OCI-LY1 (cell line): Measurements from ENCODE around the gene ZC3H6.

Experiments
- H2AFZ ChIP-seq: fragments of 200-600 bp; sonication (generic), shearing (Covaris generic); 2 replicates; pipeline ENCODE4 v1.6.0; 2014; ENCODE audit warnings: antibody characterized with exemption, mild to moderate bottlenecking, low read length
- H3F3A ChIP-seq: fragments of 200-600 bp; sonication (generic), shearing (Covaris generic); 2 replicates; pipeline ENCODE4 v1.6.0; 2014; ENCODE audit warnings: mild to moderate bottlenecking, antibody characterized with exemption, low read length, moderate library complexity; ENCODE audit not compliant: insufficient read depth
- H3K27ac ChIP-seq: fragments of 200-600 bp; sonication (generic); 2 replicates; pipeline ENCODE4 v1.5.1; 2014; ENCODE audit warnings: low read length, mixed run types, mild to moderate bottlenecking, low read depth; ENCODE audit not compliant: poor library complexity, severe bottlenecking
- H3K27me3 ChIP-seq: fragments of 200-600 bp; sonication (generic); 2 replicates; pipeline ENCODE4 v1.6.0; 2014; ENCODE audit warnings: antibody characterized with exemption, mild to moderate bottlenecking, low read length, moderate library complexity; ENCODE audit not compliant: insufficient read depth
- H3K36me3 ChIP-seq: fragments of 200-600 bp; sonication (generic); 2 replicates; pipeline ENCODE4 v1.6.1; 2014; ENCODE audit warnings: mild to moderate bottlenecking, antibody characterized with exemption, low read length, moderate library complexity, mixed read lengths; ENCODE audit not compliant: insufficient read depth
- H3K4me1 ChIP-seq: fragments of 200-600 bp; sonication (generic); 2 replicates; pipeline ENCODE4 v1.5.1; 2014; ENCODE audit warnings: mild to moderate bottlenecking, low read length, moderate library complexity; ENCODE audit not compliant: insufficient read depth, severe bottlenecking
- H3K4me2 ChIP-seq: fragments of 200-600 bp; sonication (generic), shearing (Covaris generic); 2 replicates; pipeline ENCODE4 v1.6.1; 2014; ENCODE audit warnings: low read length
- H3K4me3 ChIP-seq: fragments of 200-600 bp; sonication (generic); 2 replicates; pipeline ENCODE4 v1.5.1; 2014; ENCODE audit warnings: low read length, low read depth, mild to moderate bottlenecking, mixed read lengths; ENCODE audit not compliant: poor library complexity, severe bottlenecking
- H3K79me2 ChIP-seq: fragments of 200-600 bp; shearing (Covaris generic); 2 replicates; pipeline ENCODE4 v1.6.1; 2016; ENCODE audit warnings: mixed run types, low read length, mixed read lengths; ENCODE audit not compliant: insufficient read depth
- H3K9ac ChIP-seq: fragments of 200-600 bp; sonication (generic), shearing (Covaris generic); 2 replicates; pipeline ENCODE4 v1.6.1; 2014; ENCODE audit warnings: mild to moderate bottlenecking, low read length, mixed read lengths
- H3K9me2 ChIP-seq: fragments of 200-600 bp; sonication (generic), shearing (Covaris generic); 2 replicates; pipeline ENCODE4 v1.6.1; 2014; ENCODE audit warnings: low read depth, mild to moderate bottlenecking, low read length, mixed read lengths
- H3K9me3 ChIP-seq: fragments of 200-600 bp; shearing (Covaris generic); 2 replicates; pipeline ENCODE4 v1.6.1; 2014; ENCODE audit warnings: low read length, mixed read lengths
- H4K20me1 ChIP-seq: fragments of 200-600 bp; sonication (generic), shearing (Covaris generic); 2 replicates; pipeline ENCODE4 v1.6.0; 2016; ENCODE audit warnings: mild to moderate bottlenecking, low read length; ENCODE audit not compliant: insufficient read depth
- CTCF ChIP-seq: fragments of 200-600 bp; sonication (generic), shearing (Covaris generic); IDR thresholded peaks from 2 replicates; pipeline ENCODE4 v1.5.1; 2017; ENCODE audit warnings: mild to moderate bottlenecking, antibody characterized with exemption, low read length, moderate library complexity, mixed read lengths
- EZH2 ChIP-seq: fragments of 200-600 bp; sonication (generic), shearing (Covaris generic); IDR thresholded peaks from 2 replicates; pipeline ENCODE4 v1.8.0; 2017; ENCODE audit warnings: borderline replicate concordance, mixed run types, mild to moderate bottlenecking, antibody characterized with exemption, low read length, moderate library complexity, mixed read lengths

ZC3H6 gene

GRCh38 chr2:112244854-112245253, 30.5 kb upstream of the ZC3H6 start:
- TF ChIP-seq CTCF (no peak), EZH2 (no peak)
- Histone ChIP-seq H2AFZ (no peak overlapping the region), H4K20me1 (no peaks in the 10 kb centered on the region), H3K4me3 (no peak overlapping the region), H3K9ac (no peak overlapping the region), H3K79me2 (0 out of 2 replicates have a peak, but pooled peaks cover 4% of the 10 kb centered on the region), H3K4me1 (no peaks in the 10 kb centered on the region), H3K9me3 (no peaks in the 10 kb centered on the region), H3K27ac (no peak overlapping the region), H3K4me2 (no peak overlapping the region), H3K27me3 (no peaks in the 10 kb centered on the region), H3K36me3 (peaks cover 86% of the 10 kb centered on the region), H3F3A (no peaks in the 10 kb centered on the region), H3K9me2 (no peaks in the 10 kb centered on the region)

GRCh38 chr2:112251271-112251670, 24.1 kb upstream of the ZC3H6 start:
- peak overlapping the region; percentile 21; the same call in 1 of the 2 replicates for H3K4me2 ChIP-seq
- H3K27me3 ChIP-seq: no peaks in the 10 kb centered on the region
- H3K4me3 ChIP-seq: no peak overlapping the region
- no peaks in the 10 kb centered on the region for H3K9me3 ChIP-seq
- peaks cover 27% of the 10 kb centered on the region for H3K79me2 ChIP-seq
- no peaks in the 10 kb centered on the region for H3F3A ChIP-seq
- no peak overlapping the region for H3K9ac ChIP-seq
- no peak overlapping the region for H2AFZ ChIP-seq
- H3K36me3 ChIP-seq: peaks cover 49% of the 10 kb centered on the region
- H3K27ac ChIP-seq: no peak overlapping the region
- TF ChIP-seq CTCF (no peak), EZH2 (no peak)
- H3K9me2 ChIP-seq: no peaks in the 10 kb centered on the region
- peaks cover 40% of the 10 kb centered on the region for H3K4me1 ChIP-seq
- H4K20me1 ChIP-seq: no peaks in the 10 kb centered on the region

GRCh38 chr2:112253261-112253815, 22.1 kb upstream of the ZC3H6 start:
- H3K4me1 ChIP-seq: peaks cover 40% of the 10 kb centered on the region
- peaks cover 27% of the 10 kb centered on the region for H3K79me2 ChIP-seq
- peaks cover 28% of the 10 kb centered on the region for H3K36me3 ChIP-seq
- H3K4me2 ChIP-seq: peak overlapping the region; percentile 82
- H3K9me3 ChIP-seq: no peaks in the 10 kb centered on the region
- H3K27ac ChIP-seq: no peak overlapping the region
- no peak overlapping the region; the same call in 1 of the 2 replicates for H3K9ac ChIP-seq
- no peak for TF ChIP-seq EZH2
- no peaks in the 10 kb centered on the region for H4K20me1 ChIP-seq
- H3K4me3 ChIP-seq: peak overlapping the region; percentile 77
- no peaks in the 10 kb centered on the region for H3F3A ChIP-seq
- no peak overlapping the region for H2AFZ ChIP-seq
- no peaks in the 10 kb centered on the region for H3K27me3 ChIP-seq
- H3K9me2 ChIP-seq: no peaks in the 10 kb centered on the region
